ENCODE data around the gene DUSP16.

DUSP16 gene

DNA sequence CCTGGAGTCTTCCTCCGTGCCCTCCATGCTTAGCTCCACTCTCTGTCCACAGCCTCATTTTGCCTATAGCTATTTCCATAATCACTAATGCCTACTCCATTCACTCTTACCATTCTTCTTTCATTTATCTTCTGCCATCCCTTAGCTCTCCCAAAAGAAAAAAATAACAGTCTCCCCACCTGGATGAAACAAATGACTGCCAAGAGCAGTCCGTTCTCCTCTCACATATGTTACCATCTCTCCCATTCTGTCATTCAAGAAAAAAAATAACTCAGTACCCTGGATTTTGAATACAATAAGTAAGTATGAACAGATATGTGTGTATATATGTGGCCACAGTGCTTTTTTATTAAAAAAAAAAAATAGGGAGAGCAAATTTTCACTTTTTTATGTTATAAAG lies 13.2 kb downstream of the DUSP16 start:
- no peak for DNase-seq

DNA sequence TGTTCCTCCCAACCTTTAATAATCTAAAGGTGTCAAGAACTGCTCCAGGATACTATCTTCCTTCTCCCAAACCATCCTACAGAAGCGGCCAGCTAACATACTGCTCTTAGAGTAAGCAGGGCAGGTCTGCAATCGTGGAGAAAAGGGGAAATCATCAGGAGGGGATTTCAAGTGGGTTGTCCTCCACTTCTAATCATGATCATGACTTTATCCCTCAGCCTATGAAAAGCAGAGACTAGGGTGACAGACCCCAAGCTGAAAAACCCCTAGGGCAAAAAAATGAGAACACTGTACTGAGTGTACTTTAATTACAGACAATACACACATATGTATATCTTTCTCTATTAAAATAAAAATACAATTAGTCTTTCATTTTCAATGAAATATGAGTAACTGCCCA lies 13.9 kb downstream of the DUSP16 start:
- DNase-seq: no peak

DNA sequence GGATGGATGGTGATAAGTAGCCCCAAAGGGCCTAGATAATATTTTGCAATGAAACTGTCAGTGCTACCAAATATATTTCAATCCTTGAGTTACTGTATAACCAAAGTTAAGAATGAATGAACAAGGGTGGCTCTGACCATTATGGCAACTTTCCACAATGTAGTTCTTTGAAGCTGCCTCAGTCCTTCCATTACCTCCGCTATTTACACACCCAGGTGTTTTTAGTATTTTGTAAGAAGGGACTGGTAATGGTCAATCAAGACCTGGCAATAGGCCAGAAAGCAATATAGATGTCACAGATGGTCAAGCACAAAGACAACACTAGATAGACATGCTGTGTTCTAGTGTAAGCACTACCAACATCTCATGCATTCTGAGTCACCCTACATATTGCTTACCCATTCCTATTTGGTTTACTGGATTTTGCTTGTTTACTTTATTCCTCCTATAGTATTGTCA lies 16.3 kb downstream of the DUSP16 start:
- DNase-seq: no peak

DNA sequence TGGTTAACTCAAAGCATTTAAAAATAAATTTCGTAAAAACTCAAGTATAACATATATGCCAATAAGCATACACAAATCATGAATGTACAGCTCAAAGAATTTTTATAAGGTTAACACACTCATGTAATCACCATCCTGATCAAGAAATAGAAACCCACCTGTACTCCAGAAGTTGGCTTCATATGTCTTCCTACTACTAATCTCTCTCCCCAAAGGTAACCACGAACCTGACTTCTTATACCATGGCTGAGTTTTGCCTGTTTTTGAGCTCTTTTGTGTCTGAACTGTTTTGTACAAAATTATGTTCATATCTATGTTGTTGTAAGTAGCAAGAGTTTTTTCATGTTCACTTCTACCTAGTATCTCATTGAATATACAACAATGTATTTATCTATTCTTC lies 18.7 kb downstream of the DUSP16 start:
- DNase-seq: no peak

DNA sequence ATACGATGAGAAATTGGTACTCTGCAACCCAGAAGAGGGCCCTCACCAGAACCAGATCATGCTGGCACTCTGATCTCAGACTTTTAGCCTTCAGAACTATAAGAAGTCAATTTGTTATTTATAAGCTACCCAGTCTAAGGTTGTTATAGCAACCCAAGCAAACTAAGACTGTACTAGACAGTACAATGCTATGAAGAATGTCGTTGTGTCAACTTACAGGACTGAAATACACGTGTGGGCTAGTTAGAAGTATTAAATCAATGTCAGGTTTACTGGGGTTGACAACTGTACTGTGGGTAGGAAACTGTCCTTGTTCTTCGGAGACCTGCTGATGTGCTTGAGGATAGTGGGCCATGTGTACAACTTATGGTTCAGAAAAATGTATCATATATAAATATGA lies 19.7 kb downstream of the DUSP16 start:
- no peak for DNase-seq

DNA sequence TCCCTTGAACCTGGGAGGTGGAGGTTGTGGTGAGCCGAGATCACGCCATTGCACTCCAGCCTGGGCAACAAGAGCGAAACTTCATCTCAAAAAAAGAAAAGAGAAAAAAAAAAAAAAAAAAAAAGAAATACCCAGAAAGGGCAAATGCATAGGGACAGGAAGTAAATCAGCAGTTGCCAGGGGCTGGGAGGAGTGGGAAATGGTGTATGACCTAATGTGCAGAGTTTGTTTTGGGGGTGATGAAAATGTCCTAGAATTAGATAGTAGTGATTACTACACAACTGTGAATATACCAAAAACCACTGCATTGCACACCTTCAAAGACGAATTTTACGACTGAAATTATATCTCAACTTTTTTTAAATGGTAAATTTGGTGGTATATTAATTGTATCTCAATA lies 20.4 kb downstream of the DUSP16 start:
- DNase-seq: no peak

DNA sequence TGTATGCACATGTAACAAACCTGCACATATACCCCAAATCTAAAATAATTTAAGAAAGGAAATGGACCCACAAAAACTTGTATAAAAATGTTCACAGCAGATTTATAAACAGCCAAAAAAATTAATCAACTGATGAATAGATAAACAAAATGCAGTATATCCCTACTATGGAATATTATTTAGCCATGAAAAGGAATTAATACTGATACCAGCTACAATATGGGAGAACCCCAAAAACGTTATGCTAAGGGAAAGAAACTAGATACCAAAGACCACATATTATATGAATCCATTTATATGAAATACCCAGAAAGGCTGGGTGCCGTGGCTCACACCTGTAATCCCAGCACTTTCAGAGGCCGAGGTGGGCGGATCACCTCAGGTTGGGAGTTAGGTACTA lies 20.9 kb downstream of the DUSP16 start:
- no peak for DNase-seq

DNA sequence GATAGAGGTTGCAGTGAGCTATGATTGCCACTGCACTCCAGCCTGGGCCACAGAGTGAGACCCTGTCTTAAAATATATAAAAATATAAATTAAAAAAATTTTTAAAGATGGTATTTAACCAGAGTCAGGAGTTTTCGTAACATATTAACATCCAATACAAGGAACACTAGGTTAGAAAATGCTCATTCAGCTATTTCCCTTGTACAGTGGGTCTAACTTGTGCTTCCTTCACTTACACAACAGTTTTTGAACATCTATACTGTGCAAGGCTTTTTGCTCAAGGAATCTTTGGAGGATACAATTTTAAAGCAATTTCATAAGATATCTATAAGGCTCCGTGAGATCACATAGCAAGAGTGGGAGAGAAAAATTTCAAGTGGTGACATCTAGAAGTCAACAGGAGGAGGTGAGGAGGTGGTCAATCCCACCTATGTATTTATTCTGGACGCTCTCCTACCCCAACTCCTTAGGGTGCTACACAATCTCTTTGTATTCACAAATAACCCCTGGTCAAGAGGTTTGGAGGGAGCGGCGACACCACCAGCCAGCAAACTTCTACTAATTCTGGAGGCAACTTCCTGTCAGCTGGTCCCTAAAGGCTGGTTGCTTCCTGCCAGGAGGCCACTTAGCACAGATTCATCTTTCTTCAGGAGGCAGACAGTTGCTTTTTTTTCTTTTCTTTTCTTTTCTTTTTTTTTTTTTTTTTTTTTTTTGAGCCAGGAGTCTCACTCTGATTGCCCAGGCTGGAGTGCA lies 22.2 kb downstream of the DUSP16 start:
- no peak for DNase-seq

DNA sequence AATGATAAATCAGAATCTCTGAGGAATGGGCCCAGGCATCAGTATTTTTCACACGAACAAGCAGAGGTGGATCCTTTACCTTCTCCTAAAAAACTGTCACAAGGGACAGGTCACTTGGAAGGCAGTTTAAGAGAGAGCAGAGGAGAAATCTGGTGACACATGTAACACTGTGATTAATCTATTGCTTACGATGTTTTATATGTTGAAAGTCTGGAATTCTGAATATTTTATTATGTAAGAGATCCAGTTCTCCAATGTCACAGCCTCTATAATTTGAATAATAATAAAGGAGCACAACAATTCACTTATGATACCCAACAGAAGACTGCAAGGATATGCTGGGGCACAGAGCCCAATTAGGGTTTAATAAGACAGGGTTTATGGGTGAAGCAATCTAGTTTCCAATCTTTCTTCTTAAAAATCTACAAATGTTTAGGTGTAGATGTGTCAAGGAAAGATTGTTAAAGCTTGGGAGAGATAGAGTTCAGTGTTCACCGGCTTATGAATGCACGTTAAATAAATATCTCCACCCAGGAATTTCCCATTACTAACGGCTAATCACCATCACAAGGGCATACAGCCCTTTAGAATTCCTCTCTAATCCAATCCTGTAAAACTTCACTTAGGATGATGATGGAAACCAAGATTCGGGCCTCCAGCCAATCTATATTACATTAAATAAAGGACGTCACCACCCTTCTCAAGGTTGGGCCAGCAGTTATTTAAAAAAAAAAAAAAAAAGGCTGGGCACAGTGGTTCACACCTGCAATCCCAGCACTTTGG lies 23.4 kb downstream of the DUSP16 start:
- no peak for DNase-seq

DNA sequence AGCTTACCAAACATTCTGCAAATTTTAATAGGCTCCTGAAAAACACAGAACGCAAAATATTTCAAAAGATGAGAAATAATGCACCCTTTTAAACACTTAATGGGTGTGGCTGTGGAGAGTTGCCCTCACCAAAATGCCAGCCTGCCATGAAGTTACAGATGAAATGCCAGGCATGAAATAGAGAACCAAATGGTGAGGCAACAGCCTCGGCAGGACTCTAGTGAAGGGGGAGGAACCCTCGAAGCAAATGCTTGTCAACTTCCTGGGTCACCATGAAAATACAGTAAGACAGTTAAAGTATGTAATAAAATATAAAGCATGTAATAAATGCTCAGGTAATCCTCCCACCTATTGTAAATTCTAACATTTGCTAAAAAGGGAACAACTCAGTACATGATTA lies 24.1 kb downstream of the DUSP16 start:
- no peak for DNase-seq

DNA sequence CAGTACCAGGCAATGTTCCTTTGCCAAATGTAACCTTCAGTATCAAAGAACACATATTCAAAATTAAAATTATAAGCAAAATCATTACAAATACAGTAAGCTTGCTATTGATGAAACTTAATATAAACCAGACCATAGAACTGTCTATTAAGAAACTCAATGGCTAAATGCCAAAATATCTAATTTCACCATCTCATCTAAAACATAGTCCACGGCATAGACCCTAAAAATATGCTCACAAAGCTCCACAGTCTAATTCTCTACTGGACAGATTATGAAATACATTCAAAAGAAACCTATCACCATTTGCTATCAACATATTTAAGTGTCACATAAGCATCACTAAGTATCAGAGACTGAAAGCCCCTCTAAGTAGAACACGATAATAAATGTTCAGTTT lies 25.2 kb downstream of the DUSP16 start:
- DNase-seq: no peak

DNA sequence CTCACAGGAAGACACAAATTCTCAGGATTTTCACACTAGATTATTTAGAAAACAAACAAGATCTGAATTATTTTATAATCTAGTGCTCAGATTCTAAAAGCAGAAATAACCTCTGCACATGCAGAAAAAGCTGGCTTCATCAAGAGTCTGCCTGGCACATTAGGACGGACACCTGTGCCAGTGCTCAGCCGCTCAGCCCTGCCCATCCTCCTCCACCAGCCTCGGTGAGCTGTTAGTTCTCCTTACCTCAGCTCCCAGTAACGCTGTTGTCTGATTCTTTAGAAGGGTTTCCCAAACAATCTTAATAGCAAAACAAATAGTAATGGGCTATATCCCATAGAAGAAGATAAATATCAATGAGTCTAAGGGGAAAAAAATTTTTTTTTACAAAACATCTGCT lies 27.7 kb downstream of the DUSP16 start:
- no peak for DNase-seq

DNA sequence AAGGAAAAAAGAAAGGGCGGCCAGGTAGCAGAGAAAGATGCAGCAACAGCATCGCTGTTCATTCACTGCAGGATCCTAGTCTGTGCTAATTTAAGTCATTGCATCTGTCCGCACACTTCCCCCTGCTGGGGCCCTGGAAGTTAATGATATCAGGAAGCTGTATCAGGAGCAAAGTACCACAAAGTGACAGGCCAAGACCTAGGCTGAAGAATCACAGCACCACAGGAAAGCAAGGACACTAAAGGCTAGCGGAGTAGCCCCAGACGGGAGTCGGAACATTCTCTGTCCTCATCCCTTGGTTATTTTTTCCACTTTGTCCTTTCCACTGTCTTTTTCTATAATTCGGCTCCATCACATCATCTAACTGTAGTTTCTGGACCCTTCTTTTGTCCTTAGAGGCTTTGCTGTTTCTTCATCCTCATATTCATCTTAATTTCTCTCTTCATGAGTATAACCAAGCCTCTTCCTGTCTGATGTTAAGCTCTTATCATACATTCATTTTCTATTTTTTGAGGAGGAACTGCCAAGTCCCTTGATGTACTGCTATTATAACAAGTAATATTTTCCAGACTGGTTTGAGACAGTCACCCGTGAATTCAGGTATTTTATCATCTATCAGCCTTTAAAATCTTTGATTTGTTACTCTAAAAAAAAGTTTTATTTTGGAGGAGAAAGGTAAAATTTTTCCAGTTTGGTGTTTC lies 28.3 kb downstream of the DUSP16 start:
- DNase-seq: no peak

DNA sequence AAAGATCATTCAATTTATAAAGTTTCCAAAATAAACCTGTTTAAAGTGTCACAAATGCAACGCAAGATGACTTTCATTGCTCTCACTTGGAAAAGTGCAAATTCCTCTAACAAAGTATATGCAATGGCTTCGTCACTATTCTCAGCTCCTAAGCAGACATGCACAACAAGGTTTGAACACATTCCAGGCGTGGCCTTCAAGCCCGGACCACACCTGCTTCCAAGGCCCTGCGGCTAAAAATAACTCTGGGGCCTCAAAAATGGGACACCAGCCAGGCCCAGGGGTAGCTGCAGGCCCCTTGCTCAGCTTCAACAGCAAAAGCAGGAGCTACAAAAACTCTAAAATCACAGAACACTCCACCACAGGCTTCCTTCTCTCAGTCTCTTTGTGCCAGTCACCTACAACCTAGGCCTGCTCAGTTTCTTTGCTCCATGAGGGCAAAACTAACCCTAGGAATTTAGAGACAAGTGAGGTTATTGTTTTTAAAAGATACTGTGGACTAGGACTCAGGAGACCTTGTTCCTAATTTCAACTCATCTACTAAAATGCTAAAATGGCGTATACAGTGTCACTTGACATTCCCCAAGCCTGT lies 29.3 kb downstream of the DUSP16 start:
- DNase-seq: no peak

DNA sequence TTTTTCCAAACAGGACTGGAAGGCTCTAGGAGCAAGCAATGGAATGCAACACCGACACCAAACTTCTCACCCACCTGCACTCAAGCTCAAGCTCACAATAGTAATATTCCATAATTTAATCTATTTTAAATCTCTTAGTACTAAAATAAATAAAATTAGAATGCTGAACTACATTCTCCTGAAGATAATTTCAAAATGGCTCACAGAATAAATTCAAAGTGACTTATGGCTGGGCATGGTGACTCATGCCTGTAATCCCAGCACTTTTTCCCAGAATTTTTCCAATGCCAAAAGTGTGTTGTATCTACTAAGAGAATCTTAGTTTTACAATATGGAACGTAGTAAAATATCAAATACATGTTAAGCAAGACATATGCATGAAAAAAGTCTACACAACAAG lies 31.5 kb downstream of the DUSP16 start:
- DNase-seq: no peak

DNA sequence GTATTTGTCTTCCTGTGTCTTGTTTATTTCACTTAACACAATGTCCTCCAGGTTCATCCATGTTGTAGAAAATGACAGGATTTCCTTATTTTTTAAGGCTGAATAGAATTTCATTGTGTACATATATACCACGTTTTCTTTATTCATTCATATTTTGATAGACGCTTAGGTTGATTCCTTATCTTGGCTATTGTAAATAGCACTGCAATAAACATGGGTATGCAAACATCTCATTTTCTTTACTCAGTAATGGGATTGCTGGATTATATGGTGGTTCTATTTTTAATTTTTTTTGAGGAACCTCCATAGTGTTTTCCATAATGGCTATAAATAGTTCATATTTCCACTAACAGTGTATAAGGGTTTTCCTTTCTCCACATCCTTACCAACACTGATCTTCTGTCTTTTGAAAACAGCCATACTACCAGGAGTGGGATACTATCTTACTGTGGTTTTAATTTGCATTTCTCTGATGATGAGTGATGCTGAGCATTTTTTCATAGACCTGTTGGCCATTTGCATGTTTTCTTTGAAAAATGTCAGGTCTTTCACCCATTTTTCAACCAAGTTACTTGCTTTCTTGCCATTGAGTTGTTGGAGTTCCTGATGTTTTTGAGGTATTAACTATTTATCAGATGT lies 32.8 kb downstream of the DUSP16 start:
- DNase-seq: no peak

DNA sequence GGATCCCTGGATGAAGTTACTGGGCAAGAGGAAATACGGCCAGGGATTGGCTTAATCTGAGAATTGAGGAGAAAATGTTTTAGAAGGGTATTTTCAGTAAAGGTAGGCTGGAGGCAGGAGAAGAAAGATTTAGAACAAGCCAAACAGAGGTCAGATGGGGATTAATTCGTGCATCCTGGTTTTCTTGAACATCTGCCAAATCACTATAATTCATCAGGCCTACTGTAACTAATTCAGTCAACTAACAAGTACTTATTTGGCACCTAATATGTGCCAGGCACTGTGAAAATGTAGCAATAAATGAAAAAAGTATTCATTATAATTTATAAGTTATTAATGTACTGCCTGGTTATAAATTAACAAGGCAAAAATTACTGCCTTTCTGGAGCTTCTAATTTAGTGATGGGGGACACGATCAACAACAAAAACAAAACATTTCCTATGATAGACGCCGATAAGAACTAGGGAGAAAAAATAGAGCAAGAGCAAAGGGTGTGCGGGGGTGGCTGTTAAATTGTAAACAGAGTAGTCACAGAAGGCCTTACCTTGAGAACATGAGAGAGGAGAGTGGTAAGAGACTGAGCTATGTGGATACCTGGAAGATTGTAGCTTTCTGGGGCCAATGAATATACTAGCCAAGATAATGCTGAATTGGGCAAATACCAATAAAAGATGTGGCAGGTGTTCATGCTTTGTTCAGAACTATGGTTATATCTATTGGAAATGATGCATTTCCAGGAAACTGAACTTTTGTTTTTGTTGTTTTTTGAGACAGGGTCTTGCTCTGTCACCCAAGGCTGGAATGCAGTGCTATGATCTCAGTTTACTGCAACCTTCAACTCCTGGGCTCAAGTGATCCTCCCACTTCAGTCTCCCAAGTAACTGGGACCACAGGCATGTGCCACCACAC lies 34.0 kb downstream of the DUSP16 start:
- no peak for DNase-seq

DNA sequence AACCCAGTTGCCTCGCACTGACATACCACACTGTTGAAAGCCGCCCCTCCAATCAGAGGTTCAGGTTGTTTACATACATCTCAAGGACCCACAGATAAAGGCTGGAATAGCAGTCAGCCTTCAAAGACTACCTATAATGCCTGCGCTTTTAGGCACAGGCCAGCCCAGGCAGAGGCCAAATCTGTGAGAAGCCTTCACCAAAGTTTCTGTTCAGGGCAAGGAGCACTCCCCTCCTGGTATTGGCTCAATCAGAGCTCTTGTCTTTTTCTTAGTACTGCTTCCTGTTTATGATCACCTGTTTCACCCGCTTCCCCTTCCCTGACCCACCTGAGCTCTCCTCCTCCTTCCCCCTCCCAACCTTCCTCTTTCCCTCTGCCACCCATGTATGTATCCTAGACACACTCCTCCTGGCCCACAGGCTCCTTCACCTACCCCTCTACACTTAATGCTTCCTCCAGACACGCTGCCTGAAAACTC lies 34.8 kb downstream of the DUSP16 start:
- DNase-seq: no peak

DNA sequence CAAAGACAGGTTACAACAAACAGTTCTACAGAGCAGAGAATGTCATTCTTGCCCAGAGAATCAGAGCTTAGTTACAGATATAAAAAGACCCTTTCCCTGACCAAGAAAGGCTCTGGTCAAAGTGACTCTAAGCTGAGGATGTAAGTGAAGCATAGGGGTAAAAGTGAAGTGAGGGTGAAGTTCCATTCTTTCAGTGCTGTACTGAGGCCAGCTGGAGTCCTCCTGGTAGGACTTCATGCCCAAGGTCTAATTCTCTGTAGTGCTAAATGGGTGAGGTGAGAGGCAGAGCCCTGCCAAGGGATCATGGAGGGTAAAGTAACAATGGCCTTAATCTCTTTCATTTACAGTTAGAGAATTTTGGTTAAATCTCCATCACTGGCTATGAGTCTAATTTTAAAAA lies 38.5 kb downstream of the DUSP16 start:
- no peak for DNase-seq

DNA sequence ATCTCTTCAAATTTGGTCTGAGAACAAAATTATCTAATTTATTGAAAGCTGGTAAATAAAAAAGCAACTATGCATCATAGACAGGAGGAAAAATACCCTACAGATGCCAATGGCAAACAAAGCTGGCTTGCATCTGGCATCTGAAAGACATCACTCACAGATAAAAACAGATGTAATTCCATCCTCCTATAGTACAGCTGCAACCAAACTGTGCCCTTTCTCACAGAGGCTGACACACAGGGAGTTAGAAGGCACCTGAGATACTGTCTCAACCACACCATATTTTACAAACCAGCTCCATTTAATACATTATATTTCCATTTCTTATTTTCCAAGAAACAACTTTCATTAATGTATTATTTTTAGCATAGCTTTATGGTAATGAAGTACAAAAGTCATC lies 39.4 kb downstream of the DUSP16 start:
- DNase-seq: no peak

Measured in amygdala (tissue), 56 donors.